H9 (cell line): ENCODE measurements around the gene BBX. TPM values are rescaled to one million over a fixed set of nuclear protein-coding genes. Genes with fewer than 3 reads are reported as not detected.

Source experiments
- DNase-seq: peaks from one replicate; pipeline ENCODE4 v3.0.0-alpha.2; 2017
- H2AFZ ChIP-seq: one replicate; pipeline ENCODE4 v1.6.1; 2013; ENCODE audit warnings: mild to moderate bottlenecking, low read length, control low read depth, moderate library complexity
- H2AK5ac ChIP-seq: 2 replicates; pipeline ENCODE4 v1.6.1; 2013; ENCODE audit warnings: low read length, control low read depth, mixed read lengths; ENCODE audit not compliant: insufficient read length
- H2BK120ac ChIP-seq: one replicate; pipeline ENCODE4 v1.6.1; 2013; ENCODE audit warnings: low read depth, mild to moderate bottlenecking, low read length, control low read depth, inconsistent platforms; ENCODE audit not compliant: poor library complexity, severe bottlenecking
- H2BK12ac ChIP-seq: 2 replicates; pipeline ENCODE4 v1.6.1; 2013; ENCODE audit warnings: low read length, control low read depth, mixed read lengths, low read depth; ENCODE audit not compliant: insufficient read length
- H2BK15ac ChIP-seq: 2 replicates; pipeline ENCODE4 v1.6.1; 2013; ENCODE audit warnings: low read depth, low read length, control low read depth
- H2BK20ac ChIP-seq: one replicate; pipeline ENCODE4 v1.6.1; 2013; ENCODE audit warnings: low read depth, mild to moderate bottlenecking, low read length, control low read depth, inconsistent platforms; ENCODE audit not compliant: poor library complexity, severe bottlenecking
- H2BK5ac ChIP-seq: 2 replicates; pipeline ENCODE4 v1.6.1; 2013; ENCODE audit warnings: low read length, control low read depth, mixed read lengths; ENCODE audit not compliant: insufficient read length
- H3K14ac ChIP-seq: 2 replicates; pipeline ENCODE4 v1.6.1; 2013; ENCODE audit warnings: low read length, control low read depth; ENCODE audit not compliant: insufficient read depth
- H3K18ac ChIP-seq: 2 replicates; pipeline ENCODE4 v1.6.1; 2013; ENCODE audit warnings: low read depth, mild to moderate bottlenecking, mixed read lengths, low read length, control low read depth; ENCODE audit not compliant: insufficient read length
- H3K23ac ChIP-seq: 2 replicates; pipeline ENCODE4 v1.6.1; 2013; ENCODE audit warnings: low read length, control low read depth, mixed read lengths, low read depth; ENCODE audit not compliant: insufficient read length
- H3K23me2 ChIP-seq: 2 replicates; pipeline ENCODE4 v1.6.1; 2013; ENCODE audit warnings: low read depth, mild to moderate bottlenecking, mixed read lengths, low read length, control low read depth; ENCODE audit not compliant: insufficient read length, poor library complexity, severe bottlenecking
- H3K27ac ChIP-seq: 2 replicates; pipeline ENCODE4 v1.5.1; 2013; ENCODE audit warnings: low read length, control low read depth, mixed read lengths, low read depth; ENCODE audit not compliant: insufficient read length
- H3K27me3 ChIP-seq: 2 replicates; pipeline ENCODE4 v1.6.1; 2013; ENCODE audit warnings: low read length, control low read depth, inconsistent platforms; ENCODE audit not compliant: insufficient read depth
- H3K4ac ChIP-seq: 2 replicates; pipeline ENCODE4 v1.6.1; 2013; ENCODE audit warnings: low read depth, mild to moderate bottlenecking, control low read depth, inconsistent platforms, low read length, moderate library complexity
- H3K4me1 ChIP-seq: 2 replicates; pipeline ENCODE4 v1.6.1; 2013; ENCODE audit warnings: low read length, control low read depth, inconsistent platforms; ENCODE audit not compliant: insufficient read depth
- H3K4me2 ChIP-seq: 2 replicates; pipeline ENCODE4 v1.6.1; 2013; ENCODE audit warnings: low read length, control low read depth, mixed read lengths; ENCODE audit not compliant: insufficient read length, insufficient read depth
- H3K56ac ChIP-seq: 2 replicates; pipeline ENCODE4 v1.6.1; 2013; ENCODE audit warnings: low read depth, mild to moderate bottlenecking, mixed read lengths, low read length, control low read depth; ENCODE audit not compliant: insufficient read length
- H3K79me1 ChIP-seq: 2 replicates; pipeline ENCODE4 v1.6.1; 2013; ENCODE audit warnings: low read depth, mild to moderate bottlenecking, moderate library complexity, low read length, control low read depth, inconsistent platforms; ENCODE audit not compliant: insufficient read depth, poor library complexity, severe bottlenecking
- H3K79me2 ChIP-seq: 2 replicates; pipeline ENCODE4 v1.6.1; 2013; ENCODE audit warnings: low read length, control low read depth, inconsistent platforms; ENCODE audit not compliant: insufficient read depth
- H3K9ac ChIP-seq: 2 replicates; pipeline ENCODE4 v1.6.1; 2013; ENCODE audit warnings: low read length, control low read depth, mixed read lengths; ENCODE audit not compliant: insufficient read length; ENCODE audit errors: extremely low read depth
- H3K9me3 ChIP-seq: one replicate; pipeline ENCODE4 v1.6.1; 2013; ENCODE audit warnings: low read depth, low read length, inconsistent platforms; ENCODE audit not compliant: control insufficient read depth
- H3T11ph ChIP-seq: one replicate; pipeline ENCODE4 v1.6.1; 2013; ENCODE audit warnings: mild to moderate bottlenecking, low read length, control low read depth, inconsistent platforms
- H4K20me1 ChIP-seq: one replicate; pipeline ENCODE4 v1.6.1; 2013; ENCODE audit not compliant: control insufficient read depth, insufficient read length, insufficient read depth
- H4K5ac ChIP-seq: 2 replicates; pipeline ENCODE4 v1.6.1; 2013; ENCODE audit warnings: low read depth, mild to moderate bottlenecking, mixed read lengths, low read length, control low read depth; ENCODE audit not compliant: insufficient read length
- H4K8ac ChIP-seq: replicated peaks from 2 replicates; pipeline ENCODE4 v1.6.1; 2013; ENCODE audit warnings: low read length, control low read depth, mixed read lengths, low read depth; ENCODE audit not compliant: insufficient read length
- H4K91ac ChIP-seq: 2 replicates; pipeline ENCODE4 v1.6.1; 2013; ENCODE audit warnings: low read depth, mild to moderate bottlenecking, moderate library complexity, mixed read lengths, low read length, control low read depth; ENCODE audit not compliant: insufficient read length
- H3K27ac Mint-ChIP-seq, 3 experiments: 2 replicates in 2 of 3; 3 replicates in 1 of 3; pipeline ENCODE4 v1.8.0; 2020 to 2021; ENCODE audit warnings: mixed read lengths in 3 of 3, mild to moderate bottlenecking in 1 of 3, moderate library complexity in 1 of 3
- H3K27me3 Mint-ChIP-seq: 2 replicates; pipeline ENCODE4 v1.8.0; 2021; ENCODE audit warnings: low read depth, mild to moderate bottlenecking, moderate library complexity, mixed read lengths
- H3K36me3 Mint-ChIP-seq, 3 experiments: 2 replicates in 2 of 3; 3 replicates in 1 of 3; pipeline ENCODE4 v1.8.0; 2020 to 2021; ENCODE audit warnings: low read depth in 3 of 3, mixed read lengths in 3 of 3; ENCODE audit not compliant: insufficient read depth in 1 of 3
- H3K4me1 Mint-ChIP-seq, 2 experiments: 2 replicates each; pipeline ENCODE4 v1.8.0; 2020; ENCODE audit warnings: mixed read lengths in 2 of 2
- H3K4me3 Mint-ChIP-seq, 2 experiments: 2 replicates in 1 of 2; 3 replicates in 1 of 2; pipeline ENCODE4 v1.8.0; 2020 to 2021; ENCODE audit warnings: mild to moderate bottlenecking in 2 of 2, mixed read lengths in 2 of 2, moderate library complexity in 1 of 2
- H3K9me3 Mint-ChIP-seq, 2 experiments: 2 replicates in 1 of 2; 3 replicates in 1 of 2; pipeline ENCODE4 v1.8.0; 2020; ENCODE audit warnings: mild to moderate bottlenecking in 2 of 2, mixed read lengths in 2 of 2, moderate library complexity in 1 of 2
- CTCF ChIP-seq: fragments of 200-600 bp; sonication (generic); conservative IDR thresholded peaks from 3 replicates; pipeline ENCODE4 v1.8.0; 2021; ENCODE audit warnings: antibody characterized with exemption, mild to moderate bottlenecking
- WGBS: extraction: QIAGEN DNeasy Blood & Tissue Kit; methylation state at CpG from one replicate; pipeline ENCODE4 v1.1.7; 2013; ENCODE audit warnings: missing lambda C conversion rate, low lambda C conversion rate, mixed read lengths; ENCODE audit not compliant: insufficient read length; ENCODE audit errors: extremely low coverage; 5-methylcytosine and 5-hydroxymethylcytosine counted together
- total RNA-seq: library from RNA; stranded (reverse); gene quantifications from 2 replicates; pipeline ENCODE4 v1.2.1, GENCODE V29; 2021

BBX gene
- total RNA-seq, 1 experiment from 2014 or later, result 34.8 TPM

GRCh38 chr3:107791027-107791426 lies 268.3 kb downstream of the BBX start:
- Histone ChIP-seq H3K23ac (no peak overlapping the region), H3K9ac (no peak overlapping the region), H3K27ac (no peak overlapping the region), H3K23me2 (no peaks in the 10 kb centered on the region), H2AFZ (no peak overlapping the region), H2AK5ac (no peak overlapping the region), H3K4ac (no peak overlapping the region), H2BK12ac (no peak overlapping the region), H3K27me3 (no peaks in the 10 kb centered on the region), H4K5ac (no peak overlapping the region), H3K79me2 (no peaks in the 10 kb centered on the region), H3K14ac (no peak overlapping the region), H4K20me1 (no peaks in the 10 kb centered on the region), H2BK20ac (no peak overlapping the region), H3K56ac (no peak overlapping the region), H4K8ac (no peak overlapping the region), H3K4me2 (no peak overlapping the region), H2BK15ac (no peak overlapping the region), H3K79me1 (no peaks in the 10 kb centered on the region), H2BK120ac (no peak overlapping the region), H3K18ac (no peak overlapping the region), H3K9me3 (no peaks in the 10 kb centered on the region), H3K4me1 (no peaks in the 10 kb centered on the region), H3T11ph (no peak overlapping the region), H2BK5ac (no peak overlapping the region), H4K91ac (no peak overlapping the region)
- no peaks in the 10 kb centered on the region for H3K4me1 Mint-ChIP-seq
- H3K27ac Mint-ChIP-seq, result no peak overlapping the region
- no CpG with 5 or more reads among the region's 1 CpG for WGBS
- no peak for DNase-seq
- no peak overlapping the region for H3K4me3 Mint-ChIP-seq
- no peaks in the 10 kb centered on the region for H3K9me3 Mint-ChIP-seq
- H3K36me3 Mint-ChIP-seq, result peaks cover 6 to 30% (median 13%) of the 10 kb centered on the region in 3 experiments; a peak in 6 of 7 replicates
- no peaks in the 10 kb centered on the region for H3K27me3 Mint-ChIP-seq
- no peak for TF ChIP-seq CTCF
